Activated T-cell treated with anti-CD3 and anti-CD28 coated beads, Interleukin-2, amount 50 U/mL, for 24 hours (primary cell): ENCODE measurements around the gene ESPN.

ENCODE experiments used
- DNase-seq: peaks from one replicate; pipeline ENCODE4 v3.0.0-alpha.2; 2020
- H3K27ac Mint-ChIP-seq: 2 replicates; pipeline ENCODE4 v1.8.0; 2020; ENCODE audit warnings: mild to moderate bottlenecking, mixed read lengths
- H3K27me3 Mint-ChIP-seq: 2 replicates; pipeline ENCODE4 v1.8.0; 2020; ENCODE audit warnings: mixed read lengths
- H3K36me3 Mint-ChIP-seq: 2 replicates; pipeline ENCODE4 v1.8.0; 2020; ENCODE audit warnings: low read depth, mixed read lengths
- H3K4me1 Mint-ChIP-seq: 2 replicates; pipeline ENCODE4 v1.8.0; 2020; ENCODE audit warnings: low read depth, mixed read lengths
- H3K4me3 Mint-ChIP-seq: 2 replicates; pipeline ENCODE4 v1.8.0; 2020; ENCODE audit warnings: mild to moderate bottlenecking, moderate library complexity, mixed read lengths
- H3K9me3 Mint-ChIP-seq: 2 replicates; pipeline ENCODE4 v1.8.0; 2020; ENCODE audit warnings: mixed read lengths

The ESPN gene

GRCh38 chr1:6483017-6483760 lies 58.6 kb downstream of the ESPN start:
- Mint-ChIP-seq H3K9me3 (no peaks in the 10 kb centered on the region), H3K36me3 (no peaks in the 10 kb centered on the region), H3K4me3 (no peak overlapping the region), H3K4me1 (peaks cover 8% of the 10 kb centered on the region), H3K27ac (no peak overlapping the region), H3K27me3 (peaks cover 38% of the 10 kb centered on the region)
- no peak for DNase-seq

- H3K4me3 Mint-ChIP-seq = no peak overlapping the region
- no peaks in the 10 kb centered on the region for H3K36me3 Mint-ChIP-seq
- no peak for DNase-seq
- H3K27ac Mint-ChIP-seq = no peak overlapping the region
- H3K27me3 Mint-ChIP-seq = peaks cover 38% of the 10 kb centered on the region
- no peaks in the 10 kb centered on the region for H3K9me3 Mint-ChIP-seq
- H3K4me1 Mint-ChIP-seq = peaks cover 8% of the 10 kb centered on the region
These were observed 59.2 kb downstream of the ESPN start for GRCh38 chr1:6483761-6484117.

GRCh38 chr1:6484826-6485167 lies 60.2 kb downstream of the ESPN start:
- Mint-ChIP-seq H3K27me3 (peaks cover 38% of the 10 kb centered on the region), H3K4me3 (no peak overlapping the region), H3K4me1 (peaks cover 8% of the 10 kb centered on the region), H3K36me3 (no peaks in the 10 kb centered on the region), H3K9me3 (no peaks in the 10 kb centered on the region), H3K27ac (no peak overlapping the region)
- DNase-seq = no peak

GRCh38 chr1:6485168-6486101 lies 60.9 kb downstream of the ESPN start:
- no peak overlapping the region for H3K4me3 Mint-ChIP-seq
- no peaks in the 10 kb centered on the region for H3K36me3 Mint-ChIP-seq
- no peak overlapping the region for H3K27ac Mint-ChIP-seq
- H3K27me3 Mint-ChIP-seq = peaks cover 38% of the 10 kb centered on the region
- H3K4me1 Mint-ChIP-seq = peaks cover 8% of the 10 kb centered on the region
- H3K9me3 Mint-ChIP-seq = no peaks in the 10 kb centered on the region
- no peak for DNase-seq

- peak; percentile 91 for DNase-seq
- no peaks in the 10 kb centered on the region for H3K9me3 Mint-ChIP-seq
- no peak overlapping the region for H3K27ac Mint-ChIP-seq
- H3K36me3 Mint-ChIP-seq = no peaks in the 10 kb centered on the region
- H3K4me1 Mint-ChIP-seq = peaks cover 13% of the 10 kb centered on the region
- H3K4me3 Mint-ChIP-seq = peak overlapping the region; percentile 8
- H3K27me3 Mint-ChIP-seq = peaks cover 41% of the 10 kb centered on the region
These were observed 61.9 kb downstream of the ESPN start for GRCh38 chr1:6486433-6487011.

- H3K36me3 Mint-ChIP-seq = no peaks in the 10 kb centered on the region
- no peak for DNase-seq
- peaks cover 17% of the 10 kb centered on the region for H3K4me1 Mint-ChIP-seq
- H3K27me3 Mint-ChIP-seq = peaks cover 39% of the 10 kb centered on the region
- H3K27ac Mint-ChIP-seq = no peak overlapping the region
- no peaks in the 10 kb centered on the region for H3K9me3 Mint-ChIP-seq
- H3K4me3 Mint-ChIP-seq = no peak overlapping the region
These were observed 63.4 kb downstream of the ESPN start for GRCh38 chr1:6487804-6488484.

- Mint-ChIP-seq H3K4me3 (no peak overlapping the region), H3K27ac (no peak overlapping the region), H3K27me3 (peaks cover 33% of the 10 kb centered on the region), H3K36me3 (no peaks in the 10 kb centered on the region), H3K9me3 (no peaks in the 10 kb centered on the region), H3K4me1 (peaks cover 20% of the 10 kb centered on the region)
- DNase-seq = no peak
These were observed 64.2 kb downstream of the ESPN start for GRCh38 chr1:6488602-6489382.

GRCh38 chr1:6489383-6489765 lies 64.8 kb downstream of the ESPN start:
- H3K27me3 Mint-ChIP-seq = peaks cover 27% of the 10 kb centered on the region
- peaks cover 20% of the 10 kb centered on the region for H3K4me1 Mint-ChIP-seq
- H3K36me3 Mint-ChIP-seq = no peaks in the 10 kb centered on the region
- H3K9me3 Mint-ChIP-seq = no peaks in the 10 kb centered on the region
- H3K27ac Mint-ChIP-seq = no peak overlapping the region
- peak overlapping the region; percentile 79 for H3K4me3 Mint-ChIP-seq
- no peak for DNase-seq

GRCh38 chr1:6489799-6490180 lies 65.2 kb downstream of the ESPN start:
- peaks cover 23% of the 10 kb centered on the region for H3K27me3 Mint-ChIP-seq
- DNase-seq = peak; percentile 85
- peak overlapping the region; percentile 75 for H3K27ac Mint-ChIP-seq
- H3K4me3 Mint-ChIP-seq = peak overlapping the region; percentile 79
- H3K4me1 Mint-ChIP-seq = peaks cover 20% of the 10 kb centered on the region
- no peaks in the 10 kb centered on the region for H3K36me3 Mint-ChIP-seq
- no peaks in the 10 kb centered on the region for H3K9me3 Mint-ChIP-seq

- Mint-ChIP-seq H3K27me3 (peaks cover 22% of the 10 kb centered on the region), H3K36me3 (no peaks in the 10 kb centered on the region), H3K4me1 (peaks cover 20% of the 10 kb centered on the region), H3K9me3 (no peaks in the 10 kb centered on the region), H3K27ac (peak overlapping the region; percentile 75), H3K4me3 (peak overlapping the region; percentile 79)
- DNase-seq = peak; percentile 76
These were observed 65.9 kb downstream of the ESPN start for GRCh38 chr1:6490181-6491080.

- no peak for DNase-seq
- H3K36me3 Mint-ChIP-seq = no peaks in the 10 kb centered on the region
- H3K4me1 Mint-ChIP-seq = peaks cover 24% of the 10 kb centered on the region
- peak overlapping the region; percentile 79 for H3K4me3 Mint-ChIP-seq
- H3K27me3 Mint-ChIP-seq = peaks cover 23% of the 10 kb centered on the region
- no peaks in the 10 kb centered on the region for H3K9me3 Mint-ChIP-seq
- H3K27ac Mint-ChIP-seq = peak overlapping the region; percentile 67
These were observed 66.5 kb downstream of the ESPN start for GRCh38 chr1:6491081-6491449.

- H3K36me3 Mint-ChIP-seq = no peaks in the 10 kb centered on the region
- peaks cover 23% of the 10 kb centered on the region for H3K27me3 Mint-ChIP-seq
- peak within 1 kb of the TSS; percentile 79 for H3K4me3 Mint-ChIP-seq
- H3K9me3 Mint-ChIP-seq = no peaks in the 10 kb centered on the region
- peaks cover 20% of the 10 kb centered on the region for H3K4me1 Mint-ChIP-seq
- no peak for DNase-seq
- H3K27ac Mint-ChIP-seq = peak within 1 kb of the TSS; percentile 75
These were observed 66.9 kb downstream of the ESPN start, which contains the start of gene PLEKHG5 for GRCh38 chr1:6491480-6491962. PLEKHG5 (minus strand) TSS chr1:6491667; CDS start chr1:6477571, 14,096 bp downstream.

GRCh38 chr1:6491966-6492365 lies 67.4 kb downstream of the ESPN start:
- H3K27ac Mint-ChIP-seq = peak overlapping the region; percentile 67
- no peaks in the 10 kb centered on the region for H3K9me3 Mint-ChIP-seq
- peak overlapping the region; percentile 79 for H3K4me3 Mint-ChIP-seq

More at GRCh38 chr1:6491966-6492365, 67.4 kb downstream of the ESPN start:
- Mint-ChIP-seq H3K36me3 (no peaks in the 10 kb centered on the region), H3K27me3 (peaks cover 21% of the 10 kb centered on the region), H3K4me1 (peaks cover 19% of the 10 kb centered on the region)
- DNase-seq = no peak
